ENCODE measurements around the gene SRBD1.

DNA sequence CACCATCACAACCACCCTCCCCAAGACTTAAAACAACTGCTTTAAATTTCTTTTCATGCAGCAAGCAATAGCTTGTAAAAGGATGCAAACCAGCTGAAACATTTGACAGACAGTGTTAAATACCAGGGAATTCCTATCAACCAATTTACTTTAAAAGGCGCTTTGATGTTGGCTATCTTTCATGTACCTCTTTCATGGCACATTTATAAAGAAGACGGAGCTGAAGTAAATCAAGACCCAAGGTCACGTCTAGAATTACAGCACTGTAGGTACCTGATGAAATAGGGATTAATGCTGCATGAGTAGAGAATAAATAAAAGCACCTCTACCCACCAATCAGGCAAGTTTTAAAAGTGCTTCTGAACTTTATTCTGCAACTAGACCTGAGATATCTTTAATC, 78.9 kb downstream of the SRBD1 start:
- TF ChIP-seq, protein P1, sequence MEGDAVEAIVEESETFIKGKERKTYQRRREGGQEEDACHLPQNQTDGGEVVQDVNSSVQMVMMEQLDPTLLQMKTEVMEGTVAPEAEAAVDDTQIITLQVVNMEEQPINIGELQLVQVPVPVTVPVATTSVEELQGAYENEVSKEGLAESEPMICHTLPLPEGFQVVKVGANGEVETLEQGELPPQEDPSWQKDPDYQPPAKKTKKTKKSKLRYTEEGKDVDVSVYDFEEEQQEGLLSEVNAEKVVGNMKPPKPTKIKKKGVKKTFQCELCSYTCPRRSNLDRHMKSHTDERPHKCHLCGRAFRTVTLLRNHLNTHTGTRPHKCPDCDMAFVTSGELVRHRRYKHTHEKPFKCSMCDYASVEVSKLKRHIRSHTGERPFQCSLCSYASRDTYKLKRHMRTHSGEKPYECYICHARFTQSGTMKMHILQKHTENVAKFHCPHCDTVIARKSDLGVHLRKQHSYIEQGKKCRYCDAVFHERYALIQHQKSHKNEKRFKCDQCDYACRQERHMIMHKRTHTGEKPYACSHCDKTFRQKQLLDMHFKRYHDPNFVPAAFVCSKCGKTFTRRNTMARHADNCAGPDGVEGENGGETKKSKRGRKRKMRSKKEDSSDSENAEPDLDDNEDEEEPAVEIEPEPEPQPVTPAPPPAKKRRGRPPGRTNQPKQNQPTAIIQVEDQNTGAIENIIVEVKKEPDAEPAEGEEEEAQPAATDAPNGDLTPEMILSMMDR (conservative IDR thresholded peaks at IDR 0.05 in 1 of 2, IDR thresholded peaks at IDR 0.05 in 1 of 2; ENCODE audit: extremely low read depth in 1 of 2, insufficient read depth in 1 of 2, low read depth in 1 of 2, low read length in 2 of 2): no peak
- no peak for TF ChIP-seq EZH2 (IDR thresholded peaks at IDR 0.05; ENCODE audit: borderline replicate concordance, low read length)
